HEK293T (cell line): ENCODE results near the gene SMYD5.

Experiments used
- ARNT ChIP-seq: fragments of 450-650 bp; IDR thresholded peaks from 2 replicates; pipeline ENCODE4 v1.6.1; 2017; ENCODE audit warnings: mild to moderate bottlenecking
- BHLHE40 ChIP-seq: fragments of 450-650 bp; IDR thresholded peaks from 2 replicates; pipeline ENCODE4 v1.6.1; 2016; ENCODE audit warnings: mild to moderate bottlenecking, moderate library complexity, borderline replicate concordance
- ELF4 ChIP-seq: fragments of 450-650 bp; IDR thresholded peaks from 2 replicates; pipeline ENCODE4 v1.6.1; 2017; ENCODE audit warnings: antibody characterized with exemption
- FOXA1 ChIP-seq: fragments of 450-650 bp; IDR thresholded peaks from 2 replicates; pipeline ENCODE4 v1.6.1; 2016; ENCODE audit warnings: mild to moderate bottlenecking
- FOXM1 ChIP-seq: fragments of 450-650 bp; IDR thresholded peaks from 2 replicates; pipeline ENCODE4 v1.6.1; 2017; ENCODE audit warnings: mild to moderate bottlenecking, borderline replicate concordance
- HDGF ChIP-seq: fragments of 450-650 bp; IDR thresholded peaks from 2 replicates; pipeline ENCODE4 v1.6.1; 2017; ENCODE audit warnings: antibody characterized with exemption, borderline replicate concordance
- L3MBTL2 ChIP-seq: fragments of 450-650 bp; conservative IDR thresholded peaks from 2 replicates; pipeline ENCODE4 v1.6.1; 2016; ENCODE audit warnings: mild to moderate bottlenecking
- LEF1 ChIP-seq: fragments of 450-650 bp; IDR thresholded peaks from 2 replicates; pipeline ENCODE4 v1.6.1; 2017; ENCODE audit warnings: mild to moderate bottlenecking, borderline replicate concordance
- NFRKB ChIP-seq: fragments of 450-650 bp; IDR thresholded peaks from 2 replicates; pipeline ENCODE4 v1.6.1; 2016; ENCODE audit warnings: mild to moderate bottlenecking, moderate library complexity
- SP1 ChIP-seq: fragments of 450-650 bp; IDR thresholded peaks from 2 replicates; pipeline ENCODE4 v1.6.1; 2017
- SUZ12 ChIP-seq: fragments of 450-650 bp; IDR thresholded peaks from 2 replicates; pipeline ENCODE4 v1.6.1; 2016; ENCODE audit warnings: mild to moderate bottlenecking
- TARDBP ChIP-seq: fragments of 450-650 bp; IDR thresholded peaks from 2 replicates; pipeline ENCODE4 v1.6.1; 2016
- ZNF384 ChIP-seq: fragments of 450-650 bp; IDR thresholded peaks from 2 replicates; pipeline ENCODE4 v1.6.1; 2016
- TF ChIP-seq, protein P1 (sequence below): fragments of 450-650 bp; IDR thresholded peaks from 2 replicates; pipeline ENCODE4 v1.6.1; 2016

DNA sequence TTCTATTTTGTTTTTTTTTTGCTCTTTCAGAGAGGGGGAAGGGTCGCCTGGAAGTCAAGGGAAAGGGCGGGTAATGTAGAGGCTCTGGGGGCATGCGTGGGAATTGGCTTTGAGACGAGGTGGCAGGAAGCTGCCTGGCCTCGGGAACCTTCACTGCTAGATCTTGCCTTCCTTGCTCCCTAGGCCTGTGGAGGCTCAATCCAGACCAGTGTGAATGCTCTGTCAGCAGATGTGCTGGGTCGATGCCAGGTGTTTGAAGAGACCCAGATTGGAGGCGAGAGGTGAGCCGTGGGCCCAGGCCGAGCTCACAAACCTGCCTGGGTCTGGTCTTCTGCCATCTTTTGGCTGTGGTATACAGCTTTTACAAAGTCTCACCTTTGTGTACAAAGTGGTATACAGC, 35.6 kb downstream of the SMYD5 start:
- TF ChIP-seq FOXM1 (no peak), LEF1 (no peak), FOXA1 (no peak), ARNT (no peak), ZNF384 (no peak), SP1 (no peak), HDGF (no peak), SUZ12 (no peak), L3MBTL2 (no peak), NFRKB (no peak), ELF4 (no peak), TARDBP (no peak), BHLHE40 (no peak)
- TF ChIP-seq, protein P1, sequence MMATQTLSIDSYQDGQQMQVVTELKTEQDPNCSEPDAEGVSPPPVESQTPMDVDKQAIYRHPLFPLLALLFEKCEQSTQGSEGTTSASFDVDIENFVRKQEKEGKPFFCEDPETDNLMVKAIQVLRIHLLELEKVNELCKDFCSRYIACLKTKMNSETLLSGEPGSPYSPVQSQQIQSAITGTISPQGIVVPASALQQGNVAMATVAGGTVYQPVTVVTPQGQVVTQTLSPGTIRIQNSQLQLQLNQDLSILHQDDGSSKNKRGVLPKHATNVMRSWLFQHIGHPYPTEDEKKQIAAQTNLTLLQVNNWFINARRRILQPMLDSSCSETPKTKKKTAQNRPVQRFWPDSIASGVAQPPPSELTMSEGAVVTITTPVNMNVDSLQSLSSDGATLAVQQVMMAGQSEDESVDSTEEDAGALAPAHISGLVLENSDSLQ, result no peak
